HCEC 1CT (cell line): ENCODE data around the gene SERPINA4.
A peak's percentile ranks its signal among the peaks of the same experiment; 100 is the strongest.
"Not testable (repeated sequence)": the region's sequence is repeated elsewhere in the genome, so short reads cannot be mapped to it uniquely, and the experiment has no call there.

Experiments used
- DNase-seq: peaks from one replicate; pipeline ENCODE4 v3.0.0-alpha.2; 2017

Gene SERPINA4

GRCh38 chr14:94593376-94593748 lies 32.1 kb downstream of the SERPINA4 start:
- no peak for DNase-seq

DNA sequence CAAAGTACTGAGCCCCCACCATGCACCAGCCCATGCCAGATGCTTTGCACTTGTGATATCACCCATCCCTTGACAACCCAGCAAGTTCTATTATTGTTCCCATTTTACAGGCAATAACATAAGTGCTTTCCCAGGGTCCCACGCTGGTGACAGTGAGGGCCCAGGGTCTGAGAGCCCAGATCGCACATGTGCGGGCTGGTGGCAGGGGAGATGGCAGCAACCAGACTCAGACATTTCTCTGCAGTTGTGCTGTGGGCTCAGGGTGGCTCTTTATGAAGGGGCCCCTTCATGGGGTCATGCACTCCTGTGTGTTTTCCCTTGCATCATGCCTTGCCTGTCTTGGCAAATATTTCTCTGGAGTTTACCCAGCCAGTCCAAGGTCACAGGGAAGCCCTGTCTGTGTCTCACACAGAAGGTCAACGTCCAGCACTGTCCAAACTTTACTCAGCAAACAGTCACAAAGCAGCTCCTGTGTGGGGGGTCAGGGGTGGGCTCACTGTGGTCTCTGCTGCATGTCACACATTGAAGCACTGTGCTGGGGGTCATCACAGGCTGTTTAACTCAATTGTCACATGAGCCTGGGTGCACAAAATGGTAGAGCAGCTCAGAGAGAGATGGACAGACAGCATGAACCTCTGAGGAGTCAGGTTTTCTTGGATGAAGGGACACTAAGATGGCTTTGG lies 32.6 kb downstream of the SERPINA4 start:
- DNase-seq: no peak

DNA sequence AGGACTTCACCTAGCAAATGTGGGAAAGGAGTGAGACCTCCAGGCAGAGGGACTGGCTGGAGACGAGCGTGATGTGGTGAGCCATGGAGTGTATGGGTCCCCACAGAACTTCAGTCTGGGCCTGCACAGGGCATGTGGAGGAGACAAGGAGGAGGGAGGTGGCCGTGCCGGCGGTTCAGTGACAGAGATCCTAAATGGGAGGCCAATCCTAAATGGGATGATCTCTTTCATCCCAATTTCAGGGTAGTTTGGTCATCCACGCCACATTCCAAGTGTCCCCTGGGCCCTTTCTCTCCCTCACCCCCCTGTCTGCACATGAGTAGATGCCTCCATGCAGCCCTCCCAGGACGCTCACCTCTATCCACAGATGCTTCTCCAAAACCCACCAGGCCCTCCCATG lies 33.2 kb downstream of the SERPINA4 start:
- DNase-seq: no peak

DNA sequence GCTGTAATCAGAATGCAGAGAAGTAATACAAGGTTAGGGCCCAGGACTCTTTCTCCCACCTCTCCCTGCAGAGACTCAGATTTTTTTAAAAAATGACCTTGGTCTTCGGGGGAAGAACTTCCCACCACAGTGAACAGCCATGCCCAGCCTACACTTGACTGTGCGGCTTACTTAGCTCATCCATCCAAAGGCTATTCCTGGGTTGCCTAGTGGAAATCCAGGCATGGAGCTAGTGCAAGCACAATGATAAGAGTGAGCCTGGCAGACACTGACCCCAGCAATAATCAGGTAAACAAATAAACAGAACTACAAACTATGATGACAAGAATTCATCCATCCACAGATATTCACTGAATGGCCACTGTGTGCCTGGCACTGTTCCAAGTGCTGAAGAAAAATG lies 34.7 kb downstream of the SERPINA4 start:
- DNase-seq: no peak

DNA sequence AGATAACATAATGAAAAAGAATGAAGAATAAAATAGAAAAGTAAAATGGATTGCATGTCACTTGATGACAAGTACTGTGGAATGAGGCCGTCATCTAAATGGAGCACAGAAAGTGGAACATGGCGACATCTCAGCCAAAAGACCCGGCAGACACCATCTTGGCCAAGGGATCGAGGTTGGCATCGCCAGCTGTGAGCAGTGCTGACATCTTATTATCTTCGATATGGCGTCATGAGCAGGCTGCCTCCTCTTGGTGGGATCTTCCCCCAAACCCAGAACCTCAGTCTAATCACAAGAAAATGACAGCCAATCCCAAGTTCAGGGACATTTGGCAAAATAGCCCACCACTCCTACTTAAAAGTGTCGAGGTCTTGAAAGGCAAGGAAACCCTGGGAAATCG lies 35.1 kb downstream of the SERPINA4 start:
- DNase-seq: no peak

- DNase-seq: no peak
Measured at GRCh38 chr14:94597788-94598187, 36.5 kb downstream of the SERPINA4 start.

- DNase-seq: no peak
Measured at GRCh38 chr14:94598506-94598815, 37.2 kb downstream of the SERPINA4 start.

- peak; percentile 90 for DNase-seq
Measured at GRCh38 chr14:94598816-94599655, 37.8 kb downstream of the SERPINA4 start.

- no peak for DNase-seq
Measured at GRCh38 chr14:94599656-94600004, 38.4 kb downstream of the SERPINA4 start.

GRCh38 chr14:94600148-94600545 lies 38.9 kb downstream of the SERPINA4 start:
- DNase-seq: no peak

DNA sequence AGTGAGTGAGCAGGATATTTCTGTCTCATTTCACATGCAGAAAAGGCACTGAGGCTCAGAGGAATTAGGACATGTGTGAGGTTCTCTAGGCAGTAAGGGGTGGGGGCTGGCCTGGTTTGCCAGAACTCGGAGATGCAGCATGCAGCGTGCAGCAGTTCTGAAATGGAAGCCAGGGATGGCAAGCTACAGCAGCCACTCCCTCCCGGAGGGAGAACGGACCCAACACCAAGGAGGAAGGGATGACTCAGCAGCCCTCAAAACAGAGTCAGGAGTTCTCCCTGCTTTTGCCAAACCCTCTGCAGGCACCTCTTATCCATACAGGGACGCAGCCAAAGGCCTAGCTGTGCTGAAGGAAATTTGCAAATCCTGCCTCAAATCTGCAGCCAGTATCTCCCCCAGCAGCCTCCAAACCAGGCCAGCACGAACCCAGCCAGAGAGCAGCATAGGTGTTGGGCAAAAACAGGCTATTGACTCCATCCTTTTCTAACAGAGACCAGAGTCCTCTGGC lies 40.7 kb downstream of the SERPINA4 start:
- peak; percentile 80 for DNase-seq

- no peak for DNase-seq
Measured at GRCh38 chr14:94602722-94603121, 41.5 kb downstream of the SERPINA4 start.

- no peak for DNase-seq
Measured at GRCh38 chr14:94605361-94605760, 44.1 kb downstream of the SERPINA4 start.

GRCh38 chr14:94608966-94609365 lies 47.7 kb downstream of the SERPINA4 start:
- not testable (repeated sequence) for DNase-seq

DNA sequence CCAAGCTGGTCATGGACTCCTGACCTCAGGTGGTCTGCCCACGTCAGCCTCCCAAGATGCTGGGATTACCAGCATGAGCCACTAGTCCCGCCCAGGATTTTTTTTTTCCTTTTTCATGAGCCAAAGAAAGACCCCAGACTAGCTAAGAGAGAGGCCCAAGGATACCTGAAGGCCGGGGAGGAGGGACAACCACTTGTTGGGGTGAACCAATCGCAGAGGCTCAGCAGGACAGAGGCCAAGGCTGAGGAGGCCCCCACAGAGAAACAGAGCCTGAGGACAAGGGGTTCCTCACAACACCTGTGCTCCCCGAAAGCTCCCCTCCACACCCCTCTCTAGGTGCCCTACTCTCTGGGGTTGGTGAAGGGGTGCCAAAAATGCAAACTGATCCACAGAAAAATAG lies 49.9 kb downstream of the SERPINA4 start:
- no peak for DNase-seq

DNA sequence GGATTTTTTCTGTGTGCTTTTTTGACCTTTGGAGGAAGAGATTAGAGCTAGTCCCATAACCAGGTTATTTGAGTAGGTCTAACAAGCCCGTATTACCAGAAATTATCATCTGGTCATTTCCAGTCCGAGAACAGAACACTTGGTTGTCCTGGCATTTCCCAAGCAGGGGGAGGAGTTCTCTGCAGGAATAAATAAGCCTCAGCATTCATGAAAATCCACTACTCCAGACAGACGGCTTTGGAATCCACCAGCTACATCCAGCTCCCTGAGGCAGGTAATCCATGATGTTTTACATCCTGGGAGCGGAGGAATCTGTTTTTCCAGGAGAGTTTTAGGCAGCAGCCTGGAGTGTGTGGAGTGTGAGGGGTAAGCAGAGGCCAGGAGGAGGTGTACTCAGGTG lies 50.9 kb downstream of the SERPINA4 start, which contains the start of gene SERPINA3:
Gene SERPINA3, plus strand, starts transcription at position 218 of the 400 bp plus-strand sequence. CDS start 2,051 bp downstream, outside the sequence.
- no peak for DNase-seq

DNA sequence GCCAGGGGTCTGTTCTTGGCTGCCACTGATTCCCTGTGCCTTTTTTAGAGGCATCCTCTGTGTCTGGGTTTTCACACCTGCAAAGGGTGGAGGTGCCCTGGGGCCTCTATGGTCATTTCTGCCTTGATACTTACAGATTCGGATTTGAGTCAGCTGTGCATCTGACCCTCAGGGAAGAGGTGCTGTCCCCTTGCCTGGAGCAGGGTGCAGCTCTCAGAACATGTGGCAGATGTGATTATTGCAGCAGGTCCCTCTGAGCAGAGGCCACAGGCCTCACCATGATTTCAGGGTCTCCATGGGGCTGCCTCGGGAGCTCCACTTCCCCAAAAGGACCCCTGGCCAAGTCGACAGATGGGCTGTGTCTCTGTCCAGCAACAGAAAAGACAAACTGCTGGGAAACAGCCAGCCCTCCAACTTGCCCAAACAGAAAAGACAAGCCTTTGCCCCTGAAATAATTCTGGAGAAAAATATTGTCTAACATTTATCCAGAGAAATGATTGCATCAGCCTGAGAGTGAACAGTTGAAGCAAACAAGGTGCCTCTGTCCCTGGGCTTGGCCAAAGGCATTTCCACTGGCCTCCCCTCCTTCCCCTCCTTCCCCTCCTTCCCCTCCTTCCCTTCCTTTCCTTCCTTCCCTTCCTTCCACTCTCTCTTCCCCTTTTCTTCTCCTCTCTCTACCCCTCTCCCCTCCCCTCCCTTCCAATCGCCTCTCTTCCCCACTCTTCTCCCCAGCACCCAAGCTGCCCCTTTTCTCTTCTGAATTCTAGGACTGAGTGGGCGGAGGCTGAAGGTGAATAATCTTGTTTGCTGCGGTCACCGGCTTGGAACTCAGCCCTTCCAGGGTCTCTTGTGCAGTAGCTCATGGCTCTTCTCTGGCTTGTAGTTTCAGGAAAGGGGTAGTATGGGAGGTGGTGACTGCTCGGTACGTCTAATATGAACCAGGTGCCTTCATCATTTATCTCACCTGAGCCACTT lies 51.6 kb downstream of the SERPINA4 start:
- no peak for DNase-seq

DNA sequence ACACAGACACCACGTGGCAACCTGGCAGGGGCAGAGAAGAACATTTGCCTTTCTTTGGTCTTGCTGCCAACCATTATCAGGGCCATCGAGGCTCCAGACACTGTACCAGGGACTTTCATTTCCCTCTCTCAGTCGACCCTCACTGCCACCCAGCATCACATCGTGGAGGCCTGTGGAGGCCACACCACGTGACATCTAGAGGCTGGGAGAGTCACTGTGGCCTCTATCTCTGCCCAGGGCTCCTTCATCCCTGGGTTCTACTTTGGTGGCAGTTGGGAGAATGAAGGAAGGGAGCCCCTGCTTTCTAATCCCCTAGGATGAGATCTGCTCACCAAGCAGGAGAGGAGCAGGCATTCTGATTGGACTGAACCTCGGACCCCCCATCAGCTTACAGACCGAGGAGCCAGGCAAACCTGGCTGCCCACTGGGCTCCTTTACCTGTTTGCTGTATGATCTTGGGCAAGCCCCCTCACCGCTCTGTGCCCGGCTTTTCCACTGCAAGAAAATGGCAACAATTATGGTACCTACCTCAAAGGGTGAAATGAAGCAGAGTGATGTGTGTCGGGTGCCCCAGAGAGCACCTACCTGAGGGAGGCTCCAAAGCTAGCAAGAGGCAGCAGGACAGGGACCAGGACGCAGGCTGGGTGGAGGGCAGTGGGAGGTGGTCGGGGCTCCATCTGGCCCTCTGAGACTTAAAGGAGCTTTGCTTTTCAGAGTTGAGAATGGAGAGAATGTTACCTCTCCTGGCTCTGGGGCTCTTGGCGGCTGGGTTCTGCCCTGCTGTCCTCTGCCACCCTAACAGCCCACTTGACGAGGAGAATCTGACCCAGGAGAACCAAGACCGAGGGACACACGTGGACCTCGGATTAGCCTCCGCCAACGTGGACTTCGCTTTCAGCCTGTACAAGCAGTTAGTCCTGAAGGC lies 52.7 kb downstream of the SERPINA4 start:
- no peak for DNase-seq

DNA sequence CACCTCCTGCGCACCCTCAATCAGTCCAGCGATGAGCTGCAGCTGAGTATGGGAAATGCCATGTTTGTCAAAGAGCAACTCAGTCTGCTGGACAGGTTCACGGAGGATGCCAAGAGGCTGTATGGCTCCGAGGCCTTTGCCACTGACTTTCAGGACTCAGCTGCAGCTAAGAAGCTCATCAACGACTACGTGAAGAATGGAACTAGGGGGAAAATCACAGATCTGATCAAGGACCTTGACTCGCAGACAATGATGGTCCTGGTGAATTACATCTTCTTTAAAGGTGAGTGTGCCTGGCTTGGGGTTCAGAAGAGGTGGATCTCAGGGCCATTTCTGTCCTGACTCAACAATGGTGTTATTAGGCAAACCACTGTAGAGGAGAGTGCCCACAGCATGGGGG lies 53.6 kb downstream of the SERPINA4 start:
- no peak for DNase-seq

DNA sequence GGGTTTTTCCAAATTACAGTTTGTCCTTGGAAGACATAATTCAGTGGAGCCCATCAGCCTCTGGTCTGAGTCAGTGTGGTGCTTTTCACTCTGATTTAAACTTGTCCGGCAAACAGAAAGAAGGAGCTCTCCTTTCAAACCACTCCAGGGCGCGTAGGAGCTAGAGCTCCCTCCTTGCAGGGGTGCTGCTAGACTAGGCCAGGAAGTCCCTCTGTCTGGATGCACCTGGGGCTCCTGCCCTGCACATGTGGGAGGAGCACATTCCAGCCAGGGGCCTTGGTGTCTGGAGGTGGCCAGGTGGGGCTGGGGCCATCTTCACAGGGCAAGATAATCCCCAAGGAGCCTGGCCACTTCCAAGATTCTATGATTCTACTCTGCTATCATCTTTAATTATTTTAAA lies 54.0 kb downstream of the SERPINA4 start:
- no peak for DNase-seq

DNA sequence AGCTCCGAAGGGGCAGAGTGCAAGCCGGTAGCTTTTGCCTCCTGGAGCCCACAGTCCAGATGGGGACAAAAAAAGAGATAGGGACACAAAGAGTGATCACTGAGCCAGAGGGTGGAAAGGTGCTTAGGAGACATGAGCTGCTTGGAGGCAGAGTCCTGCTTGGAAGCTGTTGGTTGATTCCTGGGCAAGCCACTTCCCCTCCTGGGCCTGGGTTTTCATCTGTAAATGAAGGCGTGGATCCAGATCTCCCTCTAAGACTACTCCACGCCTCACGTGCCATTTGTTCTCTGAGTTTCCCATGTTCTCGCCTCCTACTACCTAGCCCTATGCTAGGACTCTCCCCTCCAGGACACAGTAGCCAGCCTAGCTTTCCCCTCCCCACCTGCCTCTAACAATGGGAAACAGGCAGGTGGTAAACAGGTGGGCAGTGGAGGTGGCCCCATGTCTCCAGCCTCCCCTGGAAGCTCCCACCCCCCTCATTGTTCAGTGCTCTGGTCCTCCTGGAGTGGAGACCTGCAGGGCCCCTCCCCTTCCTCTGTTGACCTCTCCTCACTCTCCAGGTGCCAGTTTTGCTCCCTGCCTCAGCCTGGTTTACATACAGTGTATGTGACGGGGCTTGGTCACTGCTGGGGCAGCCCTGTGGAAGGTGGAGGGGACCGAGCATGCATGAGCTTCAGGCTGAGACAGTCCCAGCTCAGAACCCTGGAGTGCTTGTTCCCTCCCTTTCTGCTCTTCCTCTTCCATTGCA lies 54.8 kb downstream of the SERPINA4 start:
- no peak for DNase-seq
